ENCODE measurements around the gene RPL39. TPM values are rescaled to one million over a fixed set of nuclear protein-coding genes. Genes with fewer than 3 reads are reported as not detected.

Gene RPL39
- total and polyA plus RNA-seq, 2 of the 8 experiments (the other 6 are each of a cell fraction or from before 2014, with no cell fraction given): 1,942 to 2,394 TPM

- TF ChIP-seq GABPA (IDR thresholded peaks at IDR 0.05; ENCODE audit: borderline replicate concordance, insufficient read depth, low read length): no peak
- TF ChIP-seq JUN (IDR thresholded peaks at IDR 0.05; ENCODE audit: low read depth, low read length): no peak
- no peak for TF ChIP-seq RBBP5 (IDR thresholded peaks at IDR 0.05; ENCODE audit: borderline replicate concordance, low read depth, low read length)
Measured at GRCh38 chrX:119738742-119739141, 52.7 kb downstream of the RPL39 start (continued).

Small RNAs within 50 kb of the gene (small RNA-seq; reads per million reads assigned to genes)
- gene SNORA69 (ENCODE audit: insufficient read depth): not detected

Other genes starting within 250 kb of the RPL39 start
- 26.0 and 29.7 TPM in 2 replicates for gene STEEP1, start 226.2 kb downstream of the RPL39 start, total RNA-seq (2021; fragmentation: NEBNext Ultra II Directional; extraction: Animal tissue kit (Norgen Biotek cat#: 25700))
- gene STEEP1, start 226.2 kb downstream of the RPL39 start, polyA plus RNA-seq (2011; rRNA removed): 9.2 and 9.9 TPM in 2 replicates
- gene UBE2A, start 217.1 kb downstream of the RPL39 start, total RNA-seq (2021; fragmentation: NEBNext Ultra II Directional; extraction: Animal tissue kit (Norgen Biotek cat#: 25700)): 43.8 and 43.9 TPM in 2 replicates
- 22.4 and 24.8 TPM in 2 replicates for gene UBE2A, start 217.1 kb downstream of the RPL39 start, polyA plus RNA-seq (2011; rRNA removed)
- 11.4 and 12.3 TPM in 2 replicates for gene NKRF, start 185.2 kb downstream of the RPL39 start, total RNA-seq (2021; fragmentation: NEBNext Ultra II Directional; extraction: Animal tissue kit (Norgen Biotek cat#: 25700))
- gene NKRF, start 185.2 kb downstream of the RPL39 start, polyA plus RNA-seq (2011; rRNA removed): 3.1 and 3.8 TPM in 2 replicates
- gene SEPTIN6, start 98.5 kb downstream of the RPL39 start, total RNA-seq (2021; fragmentation: NEBNext Ultra II Directional; extraction: Animal tissue kit (Norgen Biotek cat#: 25700)): 27.9 and 31.0 TPM in 2 replicates
- gene SEPTIN6, start 98.5 kb downstream of the RPL39 start, polyA plus RNA-seq (2011; rRNA removed): 38.6 and 42.6 TPM in 2 replicates
- gene SOWAHD, start 33.0 kb downstream of the RPL39 start, total RNA-seq (2021; fragmentation: NEBNext Ultra II Directional; extraction: Animal tissue kit (Norgen Biotek cat#: 25700)): 1.7 and 1.8 TPM in 2 replicates
- 2.6 and 2.9 TPM in 2 replicates for gene SOWAHD, start 33.0 kb downstream of the RPL39 start, polyA plus RNA-seq (2011; rRNA removed)
- gene UPF3B, start 61.3 kb upstream of the RPL39 start, total RNA-seq (2021; fragmentation: NEBNext Ultra II Directional; extraction: Animal tissue kit (Norgen Biotek cat#: 25700)): 20.9 and 22.2 TPM in 2 replicates
- 3.9 and 7.8 TPM in 2 replicates for gene UPF3B, start 61.3 kb upstream of the RPL39 start, polyA plus RNA-seq (2011; rRNA removed)
- 14.2 and 14.3 TPM in 2 replicates for gene RNF113A, start 80.1 kb upstream of the RPL39 start, total RNA-seq (2021; fragmentation: NEBNext Ultra II Directional; extraction: Animal tissue kit (Norgen Biotek cat#: 25700))
- gene RNF113A, start 80.1 kb upstream of the RPL39 start, polyA plus RNA-seq (2011; rRNA removed): 9.7 and 10.3 TPM in 2 replicates
- 69.7 and 74.1 TPM in 2 replicates for gene NDUFA1, start 80.2 kb upstream of the RPL39 start, total RNA-seq (2021; fragmentation: NEBNext Ultra II Directional; extraction: Animal tissue kit (Norgen Biotek cat#: 25700))
- 36.7 and 65.6 TPM in 2 replicates for gene NDUFA1, start 80.2 kb upstream of the RPL39 start, polyA plus RNA-seq (2011; rRNA removed)
- 1.3 and 1.7 TPM in 2 replicates for gene AKAP14, start 104.3 kb upstream of the RPL39 start, total RNA-seq (2021; fragmentation: NEBNext Ultra II Directional; extraction: Animal tissue kit (Norgen Biotek cat#: 25700))
- 0.77 and 0.79 TPM in 2 replicates for gene AKAP14, start 104.3 kb upstream of the RPL39 start, polyA plus RNA-seq (2011; rRNA removed)
- 6.6 and 7.1 TPM in 2 replicates for gene NKAP, start 152.1 kb upstream of the RPL39 start, total RNA-seq (2021; fragmentation: NEBNext Ultra II Directional; extraction: Animal tissue kit (Norgen Biotek cat#: 25700))
- gene NKAP, start 152.1 kb upstream of the RPL39 start, polyA plus RNA-seq (2011; rRNA removed): 2.8 TPM in 2 replicates